ENCODE measurements around the gene C16orf89. TPM values are rescaled to one million over a fixed set of nuclear protein-coding genes. Genes with fewer than 3 reads are reported as not detected.
A peak's percentile ranks its signal among the peaks of the same experiment; 100 is the strongest.

C16orf89 gene
- total RNA-seq, 1 donor from 2014 or later = not detected

DNA sequence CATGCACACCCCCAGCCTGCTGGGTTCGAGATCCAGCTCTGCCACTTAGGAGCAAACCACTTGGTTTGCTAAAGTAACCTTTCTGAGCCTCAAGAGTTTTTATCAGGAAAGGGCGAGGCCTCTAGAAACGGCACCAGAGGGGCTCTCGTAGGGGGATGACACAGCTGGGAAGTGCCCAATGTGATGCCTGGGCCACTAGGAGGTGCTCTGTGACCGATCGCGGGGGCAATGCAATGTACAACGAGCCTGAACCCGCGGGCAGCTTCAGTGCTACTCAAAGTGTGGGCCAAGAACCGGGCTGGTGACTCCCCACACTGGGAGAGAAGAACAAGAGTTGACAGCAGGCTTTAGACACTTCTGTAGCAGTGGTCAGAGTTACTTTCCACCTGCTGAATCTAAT is 9.4 kb downstream of the C16orf89 start:
- no peak overlapping the region for H3K4me3 ChIP-seq (ENCODE audit: insufficient read depth, low read depth, low read length)
- no peaks in the 10 kb centered on the region for H3K79me2 ChIP-seq (ENCODE audit: insufficient read depth, low read length)
- Mint-ChIP-seq H3K27ac (ENCODE audit: unreplicated experiment) (no peak overlapping the region), H3K27me3 (ENCODE audit: low read depth, unreplicated experiment) (peaks cover 3% of the 10 kb centered on the region), H3K9me3 (ENCODE audit: unreplicated experiment) (no peaks in the 10 kb centered on the region), H3K36me3 (ENCODE audit: low read depth, unreplicated experiment) (no peaks in the 10 kb centered on the region), H3K4me1 (ENCODE audit: low read depth, unreplicated experiment) (peaks cover 2% of the 10 kb centered on the region), H3K4me3 (ENCODE audit: unreplicated experiment) (no peak overlapping the region)
- no peak overlapping the region for H3K9ac ChIP-seq (ENCODE audit: low read length)
- H3K27me3 ChIP-seq (ENCODE audit: insufficient read depth, low read length) = no peaks in the 10 kb centered on the region
- H3K4me1 ChIP-seq (ENCODE audit: insufficient read depth, low read length) = no peaks in the 10 kb centered on the region
- H4K20me1 ChIP-seq (ENCODE audit: insufficient read depth, low read length) = no peaks in the 10 kb centered on the region
- H3K27ac ChIP-seq (ENCODE audit: low read depth, low read length) = no peak overlapping the region
- no peak overlapping the region for H2AFZ ChIP-seq (ENCODE audit: low read depth, low read length)
- no peak for DNase-seq (ENCODE audit: low read depth)
- no peak for FAIRE-seq
- no peaks in the 10 kb centered on the region for H3K36me3 ChIP-seq (ENCODE audit: insufficient read depth, low read length)
- no peaks in the 10 kb centered on the region for H3K9me3 ChIP-seq (ENCODE audit: insufficient read depth, low read depth, low read length)
- TF ChIP-seq EZH2 (IDR thresholded peaks at IDR 0.05; ENCODE audit: insufficient read depth, low read length) = no peak
- TF ChIP-seq, protein P1, sequence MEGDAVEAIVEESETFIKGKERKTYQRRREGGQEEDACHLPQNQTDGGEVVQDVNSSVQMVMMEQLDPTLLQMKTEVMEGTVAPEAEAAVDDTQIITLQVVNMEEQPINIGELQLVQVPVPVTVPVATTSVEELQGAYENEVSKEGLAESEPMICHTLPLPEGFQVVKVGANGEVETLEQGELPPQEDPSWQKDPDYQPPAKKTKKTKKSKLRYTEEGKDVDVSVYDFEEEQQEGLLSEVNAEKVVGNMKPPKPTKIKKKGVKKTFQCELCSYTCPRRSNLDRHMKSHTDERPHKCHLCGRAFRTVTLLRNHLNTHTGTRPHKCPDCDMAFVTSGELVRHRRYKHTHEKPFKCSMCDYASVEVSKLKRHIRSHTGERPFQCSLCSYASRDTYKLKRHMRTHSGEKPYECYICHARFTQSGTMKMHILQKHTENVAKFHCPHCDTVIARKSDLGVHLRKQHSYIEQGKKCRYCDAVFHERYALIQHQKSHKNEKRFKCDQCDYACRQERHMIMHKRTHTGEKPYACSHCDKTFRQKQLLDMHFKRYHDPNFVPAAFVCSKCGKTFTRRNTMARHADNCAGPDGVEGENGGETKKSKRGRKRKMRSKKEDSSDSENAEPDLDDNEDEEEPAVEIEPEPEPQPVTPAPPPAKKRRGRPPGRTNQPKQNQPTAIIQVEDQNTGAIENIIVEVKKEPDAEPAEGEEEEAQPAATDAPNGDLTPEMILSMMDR (IDR thresholded peaks at IDR 0.05; ENCODE audit: insufficient read depth, low read depth, low read length) = peak; percentile 34
- H3K4me2 ChIP-seq (ENCODE audit: low read length) = no peak overlapping the region

DNA sequence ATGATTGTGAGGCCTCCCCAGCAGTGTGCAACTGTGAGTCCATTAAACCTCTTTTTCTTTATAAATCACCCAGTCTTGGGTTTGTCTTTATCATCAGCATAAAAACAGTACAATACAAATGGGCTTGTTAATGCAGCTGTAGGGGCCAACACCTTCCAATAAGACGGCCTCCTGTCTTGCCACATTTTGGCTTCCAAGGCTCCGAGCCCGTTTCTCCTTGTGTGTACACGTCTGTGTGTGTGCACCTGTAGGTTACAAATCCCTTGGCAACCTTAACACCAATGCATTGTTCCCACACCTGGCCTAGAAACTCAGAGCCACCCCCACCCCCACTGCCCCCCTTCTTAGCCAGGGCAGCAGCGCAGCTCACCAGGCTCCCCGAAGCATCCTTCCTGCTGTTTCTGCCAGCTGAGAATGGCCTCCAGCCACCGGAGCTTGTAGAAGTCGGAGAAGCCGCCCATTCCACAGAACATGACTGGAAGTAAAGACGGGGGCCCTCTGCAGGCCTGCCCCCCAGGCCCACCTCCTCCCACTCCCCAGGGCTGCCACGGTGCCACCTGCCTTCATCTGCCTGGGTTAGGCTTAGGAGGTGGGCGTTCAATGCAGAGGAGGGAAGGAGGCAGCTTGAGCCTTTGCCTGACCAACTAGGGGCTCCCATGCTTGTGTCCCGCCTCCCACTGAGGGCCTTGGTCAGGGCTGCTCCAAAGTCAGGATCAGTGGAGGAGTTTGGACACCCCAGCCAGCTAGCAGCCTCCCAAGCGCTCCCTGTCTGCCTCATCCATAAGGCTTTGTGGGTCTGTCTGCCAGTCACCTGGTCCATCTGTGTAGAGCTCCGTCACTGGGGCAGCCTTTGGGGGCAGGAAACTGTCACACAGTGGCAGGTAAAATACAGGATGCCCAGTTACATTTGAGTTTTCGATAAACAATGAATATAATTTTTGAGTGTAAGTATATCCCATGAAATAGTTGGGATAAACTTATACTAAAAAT is 10.6 kb downstream of the C16orf89 start:
- H3K4me1 Mint-ChIP-seq (ENCODE audit: low read depth, unreplicated experiment) = peaks cover 2% of the 10 kb centered on the region
- H3K4me3 Mint-ChIP-seq (ENCODE audit: unreplicated experiment) = no peak overlapping the region
- Histone ChIP-seq H3K36me3 (ENCODE audit: insufficient read depth, low read length) (no peaks in the 10 kb centered on the region), H3K4me3 (ENCODE audit: insufficient read depth, low read depth, low read length) (no peak overlapping the region), H3K9ac (ENCODE audit: low read length) (no peak overlapping the region), H2AFZ (ENCODE audit: low read depth, low read length) (no peak overlapping the region), H3K79me2 (ENCODE audit: insufficient read depth, low read length) (no peaks in the 10 kb centered on the region), H3K4me1 (ENCODE audit: insufficient read depth, low read length) (no peaks in the 10 kb centered on the region), H3K9me3 (ENCODE audit: insufficient read depth, low read depth, low read length) (no peaks in the 10 kb centered on the region), H4K20me1 (ENCODE audit: insufficient read depth, low read length) (no peaks in the 10 kb centered on the region), H3K27ac (ENCODE audit: low read depth, low read length) (no peak overlapping the region), H3K27me3 (ENCODE audit: insufficient read depth, low read length) (no peaks in the 10 kb centered on the region), H3K4me2 (ENCODE audit: low read length) (no peak overlapping the region)
- H3K27me3 Mint-ChIP-seq (ENCODE audit: low read depth, unreplicated experiment) = peaks cover 3% of the 10 kb centered on the region
- TF ChIP-seq EZH2 (IDR thresholded peaks at IDR 0.05; ENCODE audit: insufficient read depth, low read length) = no peak
- TF ChIP-seq, protein P1 (IDR thresholded peaks at IDR 0.05; ENCODE audit: insufficient read depth, low read depth, low read length) = no peak
- FAIRE-seq = no peak
- no peak for DNase-seq (ENCODE audit: low read depth)
- no peak overlapping the region for H3K27ac Mint-ChIP-seq (ENCODE audit: unreplicated experiment)
- no peaks in the 10 kb centered on the region for H3K9me3 Mint-ChIP-seq (ENCODE audit: unreplicated experiment)
- no peaks in the 10 kb centered on the region for H3K36me3 Mint-ChIP-seq (ENCODE audit: low read depth, unreplicated experiment)

DNA sequence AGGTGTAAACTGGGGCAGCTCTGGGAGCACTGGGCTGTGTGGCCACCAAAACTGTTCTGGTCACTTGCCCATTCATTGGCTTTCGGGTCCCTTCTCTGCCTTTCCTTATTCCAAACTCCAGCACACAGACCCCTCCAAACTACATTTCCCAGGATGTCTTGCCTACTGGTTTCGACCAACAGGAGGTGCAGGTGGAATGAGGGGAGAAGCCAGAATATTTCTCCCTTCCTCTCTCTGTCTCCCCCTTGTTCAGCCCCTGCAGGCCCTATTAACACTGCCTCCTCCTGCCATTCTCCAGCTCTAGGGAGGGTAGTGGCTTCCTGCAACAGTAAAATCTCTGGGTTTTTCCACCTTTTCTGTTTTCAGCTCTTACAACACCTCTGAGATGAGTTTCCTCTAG is 18.8 kb downstream of the C16orf89 start:
- no peak overlapping the region for H2AFZ ChIP-seq (ENCODE audit: low read depth, low read length)
- Mint-ChIP-seq H3K9me3 (ENCODE audit: unreplicated experiment) (peaks cover 2% of the 10 kb centered on the region), H3K4me1 (ENCODE audit: low read depth, unreplicated experiment) (peaks cover 9% of the 10 kb centered on the region), H3K4me3 (ENCODE audit: unreplicated experiment) (no peak overlapping the region), H3K27ac (ENCODE audit: unreplicated experiment) (no peak overlapping the region), H3K27me3 (ENCODE audit: low read depth, unreplicated experiment) (peaks cover 2% of the 10 kb centered on the region), H3K36me3 (ENCODE audit: low read depth, unreplicated experiment) (no peaks in the 10 kb centered on the region)
- peaks cover 7% of the 10 kb centered on the region for H3K27me3 ChIP-seq (ENCODE audit: insufficient read depth, low read length)
- H3K4me1 ChIP-seq (ENCODE audit: insufficient read depth, low read length) = peaks cover 9% of the 10 kb centered on the region
- no peaks in the 10 kb centered on the region for H3K79me2 ChIP-seq (ENCODE audit: insufficient read depth, low read length)
- no peak for TF ChIP-seq EZH2 (IDR thresholded peaks at IDR 0.05; ENCODE audit: insufficient read depth, low read length)
- TF ChIP-seq, protein P1 (IDR thresholded peaks at IDR 0.05; ENCODE audit: insufficient read depth, low read depth, low read length) = no peak
- H3K27ac ChIP-seq (ENCODE audit: low read depth, low read length) = no peak overlapping the region
- no peaks in the 10 kb centered on the region for H3K36me3 ChIP-seq (ENCODE audit: insufficient read depth, low read length)
- no peak overlapping the region for H3K9ac ChIP-seq (ENCODE audit: low read length)
- no peaks in the 10 kb centered on the region for H3K9me3 ChIP-seq (ENCODE audit: insufficient read depth, low read depth, low read length)
- no peak overlapping the region for H3K4me3 ChIP-seq (ENCODE audit: insufficient read depth, low read depth, low read length)
- no peak overlapping the region for H3K4me2 ChIP-seq (ENCODE audit: low read length)
- no peaks in the 10 kb centered on the region for H4K20me1 ChIP-seq (ENCODE audit: insufficient read depth, low read length)
- DNase-seq (ENCODE audit: low read depth) (no peak), FAIRE-seq (no peak)
